ENCODE measurements around the gene LAD1.
A peak's percentile ranks its signal among the peaks of the same experiment; 100 is the strongest.

Gene LAD1

DNA sequence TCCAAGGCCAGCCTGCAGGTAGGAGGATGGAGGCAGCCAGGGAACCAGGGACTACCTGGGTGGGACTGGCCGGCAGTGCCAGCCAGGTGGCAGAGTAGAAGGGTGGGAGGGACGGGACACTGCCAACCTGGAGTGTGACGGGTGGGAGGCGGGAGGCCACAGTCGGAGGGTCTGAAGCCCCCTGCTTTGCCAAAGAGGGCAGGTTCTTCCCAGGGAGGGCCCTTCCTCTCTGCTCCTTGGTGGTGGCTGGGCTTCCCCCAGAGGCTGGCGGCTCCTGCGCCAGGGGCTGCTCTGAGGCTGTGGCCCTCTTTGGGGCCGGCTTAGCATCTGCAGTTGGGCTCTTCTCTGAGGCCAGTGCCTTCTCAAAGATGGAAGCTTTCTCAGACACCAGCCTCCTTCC lies 12.9 kb downstream of the LAD1 start:
- Histone ChIP-seq H2BK12ac (ENCODE audit: low read length) (no peak overlapping the region), H3K27ac (ENCODE audit: low read depth, low read length) (no peak overlapping the region), H3K79me2 (ENCODE audit: control insufficient read depth, insufficient read depth, low read length, poor library complexity) (no peaks in the 10 kb centered on the region), H3K79me1 (ENCODE audit: low read length) (no peaks in the 10 kb centered on the region), H3K9me3 (ENCODE audit: insufficient read depth, low read depth, low read length) (peaks cover under 1% of the 10 kb centered on the region), H3K4me3 (ENCODE audit: low read depth, low read length) (no peak overlapping the region), H3K36me3 (ENCODE audit: control insufficient read depth in 1 of 2, insufficient read depth in 2 of 2, low read length in 2 of 2) (peaks cover 0 to 14% of the 10 kb centered on the region in 2 experiments), H2BK5ac (ENCODE audit: low read depth, low read length, poor library complexity) (no peak overlapping the region), H3K23ac (ENCODE audit: low read length) (no peak overlapping the region), H3K9ac (ENCODE audit: low read length) (no peak overlapping the region), H3K4me2 (ENCODE audit: low read length) (no peak overlapping the region), H3K18ac (ENCODE audit: low read length) (no peak overlapping the region), H3K27me3 (ENCODE audit: insufficient read depth, low read length) (no peaks in the 10 kb centered on the region), H2AK5ac (ENCODE audit: low read length) (no peak overlapping the region), H2BK120ac (ENCODE audit: insufficient read depth, low read length, poor library complexity) (no peak overlapping the region), H3K4me1 (ENCODE audit: control insufficient read depth in 1 of 2, insufficient read depth in 2 of 2, low read length in 2 of 2) (peaks cover 2 to 7% of the 10 kb centered on the region in 2 experiments), H4K12ac (ENCODE audit: low read depth, low read length) (no peak overlapping the region), H3K14ac (ENCODE audit: low read length) (no peak overlapping the region), H4K91ac (ENCODE audit: low read depth, low read length) (no peak overlapping the region), H2AFZ (ENCODE audit: insufficient read depth, low read length, poor library complexity) (no peak overlapping the region), H4K8ac (ENCODE audit: low read depth, low read length) (no peak overlapping the region), H3K4ac (ENCODE audit: low read depth, low read length) (no peak overlapping the region)
- WGBS (ENCODE audit: extremely low coverage, insufficient coverage, insufficient read length): no CpG with 5 or more reads among the region's 8 CpGs
- DNase-seq: no peak

DNA sequence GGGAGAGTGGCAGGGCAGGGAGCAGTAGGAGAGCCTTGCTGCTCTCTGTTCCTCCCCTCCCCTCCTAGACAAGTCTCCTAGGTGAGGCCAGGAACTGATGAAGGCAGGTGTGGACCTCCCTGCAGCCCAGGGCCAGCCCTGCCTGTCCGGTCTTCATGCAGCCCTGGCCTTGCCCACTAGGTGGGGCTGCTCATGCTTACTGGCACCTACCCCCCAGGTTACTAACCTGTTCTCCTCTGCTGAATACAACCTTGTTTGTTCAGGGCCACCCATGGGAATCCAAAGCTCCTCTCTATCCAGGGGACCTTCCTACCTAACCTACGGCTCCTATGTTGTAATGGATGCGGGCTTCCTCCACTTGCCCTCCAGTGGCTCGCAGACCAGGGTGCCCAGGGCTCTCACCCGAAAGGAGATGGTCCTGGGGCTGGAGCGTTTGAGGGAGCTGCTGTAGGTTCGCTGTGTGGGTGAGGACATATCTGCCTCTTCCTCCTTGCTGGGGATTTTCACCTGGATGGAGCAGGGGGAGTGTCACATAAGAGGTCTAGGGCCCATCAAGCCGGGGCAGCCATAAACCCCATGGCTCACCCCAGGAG lies 13.7 kb downstream of the LAD1 start:
- H3K23ac ChIP-seq (ENCODE audit: low read length): no peak overlapping the region
- H2BK12ac ChIP-seq (ENCODE audit: low read length): no peak overlapping the region
- no peak overlapping the region for H3K4me2 ChIP-seq (ENCODE audit: low read length)
- no peak overlapping the region for H4K8ac ChIP-seq (ENCODE audit: low read depth, low read length)
- H2BK120ac ChIP-seq (ENCODE audit: insufficient read depth, low read length, poor library complexity): no peak overlapping the region
- peaks cover 0 to 14% of the 10 kb centered on the region in 2 experiments for H3K36me3 ChIP-seq (ENCODE audit: control insufficient read depth in 1 of 2, insufficient read depth in 2 of 2, low read length in 2 of 2)
- no peaks in the 10 kb centered on the region for H3K79me2 ChIP-seq (ENCODE audit: control insufficient read depth, insufficient read depth, low read length, poor library complexity)
- peaks cover 3 to 8% of the 10 kb centered on the region in 2 experiments for H3K4me1 ChIP-seq (ENCODE audit: control insufficient read depth in 1 of 2, insufficient read depth in 2 of 2, low read length in 2 of 2)
- no peak overlapping the region for H3K27ac ChIP-seq (ENCODE audit: low read depth, low read length)
- H2AFZ ChIP-seq (ENCODE audit: insufficient read depth, low read length, poor library complexity): no peak overlapping the region
- no peak overlapping the region for H2BK5ac ChIP-seq (ENCODE audit: low read depth, low read length, poor library complexity)
- H3K4me3 ChIP-seq (ENCODE audit: low read depth, low read length): no peak overlapping the region
- H4K12ac ChIP-seq (ENCODE audit: low read depth, low read length): no peak overlapping the region
- no peaks in the 10 kb centered on the region for H3K9me3 ChIP-seq (ENCODE audit: insufficient read depth, low read depth, low read length)
- H3K27me3 ChIP-seq (ENCODE audit: insufficient read depth, low read length): no peaks in the 10 kb centered on the region
- no peak overlapping the region for H2AK5ac ChIP-seq (ENCODE audit: low read length)
- H3K9ac ChIP-seq (ENCODE audit: low read length): no peak overlapping the region
- no CpG with 5 or more reads among the region's 8 CpGs for WGBS (ENCODE audit: extremely low coverage, insufficient coverage, insufficient read length)
- H3K79me1 ChIP-seq (ENCODE audit: low read length): no peaks in the 10 kb centered on the region
- H4K91ac ChIP-seq (ENCODE audit: low read depth, low read length): no peak overlapping the region
- H3K18ac ChIP-seq (ENCODE audit: low read length): no peak overlapping the region
- DNase-seq: peak; percentile 68 to 80
- no peak overlapping the region for H3K4ac ChIP-seq (ENCODE audit: low read depth, low read length)
- H3K14ac ChIP-seq (ENCODE audit: low read length): no peak overlapping the region

DNA sequence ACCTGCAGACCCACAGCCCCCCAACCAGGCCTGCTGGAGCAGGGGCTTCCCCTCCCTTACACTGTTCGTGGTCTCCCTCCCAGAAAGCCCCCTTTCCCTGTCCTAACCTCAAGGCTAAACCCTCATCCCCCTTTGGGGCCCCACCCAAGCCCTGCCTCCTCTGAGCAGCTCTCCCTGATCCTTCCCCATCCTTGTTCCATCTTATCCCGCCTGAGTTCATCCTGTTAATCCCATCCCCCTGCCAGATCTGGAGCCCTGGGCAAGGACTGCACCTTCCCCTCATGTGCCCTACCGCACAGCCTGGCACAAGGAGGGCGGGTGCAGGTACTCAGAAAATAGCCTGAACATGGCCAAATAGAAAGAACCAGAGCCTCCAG lies 14.7 kb downstream of the LAD1 start:
- H2BK5ac ChIP-seq (ENCODE audit: low read depth, low read length, poor library complexity): no peak overlapping the region
- no peaks in the 10 kb centered on the region for H3K79me2 ChIP-seq (ENCODE audit: control insufficient read depth, insufficient read depth, low read length, poor library complexity)
- H3K9me3 ChIP-seq (ENCODE audit: insufficient read depth, low read depth, low read length): no peaks in the 10 kb centered on the region
- no peak for DNase-seq
- H2AK5ac ChIP-seq (ENCODE audit: low read length): no peak overlapping the region
- no peak overlapping the region for H4K91ac ChIP-seq (ENCODE audit: low read depth, low read length)
- no peak overlapping the region for H4K12ac ChIP-seq (ENCODE audit: low read depth, low read length)
- no peak overlapping the region for H3K27ac ChIP-seq (ENCODE audit: low read depth, low read length)
- no peak overlapping the region for H3K23ac ChIP-seq (ENCODE audit: low read length)
- no peak overlapping the region for H4K8ac ChIP-seq (ENCODE audit: low read depth, low read length)
- H3K4me3 ChIP-seq (ENCODE audit: low read depth, low read length): no peak overlapping the region
- no peak overlapping the region for H3K4ac ChIP-seq (ENCODE audit: low read depth, low read length)
- no peak overlapping the region for H2AFZ ChIP-seq (ENCODE audit: insufficient read depth, low read length, poor library complexity)
- no CpG with 5 or more reads among the region's 4 CpGs for WGBS (ENCODE audit: extremely low coverage, insufficient coverage, insufficient read length)
- no peaks in the 10 kb centered on the region for H3K27me3 ChIP-seq (ENCODE audit: insufficient read depth, low read length)
- no peaks in the 10 kb centered on the region for H3K79me1 ChIP-seq (ENCODE audit: low read length)
- peaks cover 3 to 8% of the 10 kb centered on the region in 2 experiments for H3K4me1 ChIP-seq (ENCODE audit: control insufficient read depth in 1 of 2, insufficient read depth in 2 of 2, low read length in 2 of 2)
- no peak overlapping the region for H3K18ac ChIP-seq (ENCODE audit: low read length)
- H3K9ac ChIP-seq (ENCODE audit: low read length): no peak overlapping the region
- no peak overlapping the region for H2BK12ac ChIP-seq (ENCODE audit: low read length)
- no peak overlapping the region for H3K4me2 ChIP-seq (ENCODE audit: low read length)
- no peak overlapping the region for H2BK120ac ChIP-seq (ENCODE audit: insufficient read depth, low read length, poor library complexity)
- H3K14ac ChIP-seq (ENCODE audit: low read length): no peak overlapping the region
- H3K36me3 ChIP-seq (ENCODE audit: control insufficient read depth in 1 of 2, insufficient read depth in 2 of 2, low read length in 2 of 2): peaks cover 0 to 14% of the 10 kb centered on the region in 2 experiments

DNA sequence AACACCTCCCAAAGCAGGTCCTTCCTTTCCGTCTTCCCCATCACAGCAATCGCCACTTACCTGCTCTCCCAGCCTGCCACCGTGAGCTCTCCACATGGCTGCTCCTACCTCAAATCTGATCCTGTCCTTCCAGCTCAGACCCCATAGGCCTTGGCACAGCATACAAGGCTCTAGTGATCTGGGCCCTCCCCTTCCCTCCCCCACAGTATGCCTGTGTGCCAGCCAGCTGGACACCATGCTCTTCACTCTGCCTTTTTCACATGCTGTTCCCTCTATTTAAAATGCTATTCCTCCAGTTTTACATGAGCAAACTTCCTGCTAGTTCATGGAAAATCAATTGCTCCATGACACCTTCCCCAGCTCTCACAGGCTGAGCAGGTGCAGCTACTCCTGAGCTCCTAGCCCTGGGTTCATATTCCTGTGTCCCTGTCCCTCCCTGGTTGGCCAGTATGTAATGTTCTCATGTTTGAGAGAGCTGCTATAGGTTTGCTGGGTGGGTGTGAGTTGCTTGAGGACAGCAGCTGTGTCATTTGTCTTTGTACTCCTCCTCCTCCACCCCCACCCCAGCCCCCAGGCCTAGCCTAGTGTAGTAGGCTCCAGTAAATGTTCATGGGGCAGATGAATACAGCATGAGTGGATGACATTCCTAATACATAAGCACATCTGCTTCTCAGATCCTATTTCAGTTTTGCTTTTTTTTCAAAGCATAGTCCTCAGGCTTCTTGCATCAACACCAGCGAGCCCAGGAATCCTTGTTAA lies 15.3 kb downstream of the LAD1 start:
- no peak overlapping the region for H3K14ac ChIP-seq (ENCODE audit: low read length)
- no peaks in the 10 kb centered on the region for H3K27me3 ChIP-seq (ENCODE audit: insufficient read depth, low read length)
- no peak overlapping the region for H3K9ac ChIP-seq (ENCODE audit: low read length)
- DNase-seq: peak; percentile 48 to 66
- peaks cover 3 to 8% of the 10 kb centered on the region in 2 experiments for H3K4me1 ChIP-seq (ENCODE audit: control insufficient read depth in 1 of 2, insufficient read depth in 2 of 2, low read length in 2 of 2)
- H4K8ac ChIP-seq (ENCODE audit: low read depth, low read length): no peak overlapping the region
- no peak overlapping the region for H4K12ac ChIP-seq (ENCODE audit: low read depth, low read length)
- H2BK120ac ChIP-seq (ENCODE audit: insufficient read depth, low read length, poor library complexity): no peak overlapping the region
- H3K79me1 ChIP-seq (ENCODE audit: low read length): no peaks in the 10 kb centered on the region
- no peak overlapping the region for H3K4me2 ChIP-seq (ENCODE audit: low read length)
- H3K18ac ChIP-seq (ENCODE audit: low read length): no peak overlapping the region
- H2AK5ac ChIP-seq (ENCODE audit: low read length): no peak overlapping the region
- no peak overlapping the region for H2AFZ ChIP-seq (ENCODE audit: insufficient read depth, low read length, poor library complexity)
- no peak overlapping the region for H2BK5ac ChIP-seq (ENCODE audit: low read depth, low read length, poor library complexity)
- no peak overlapping the region for H3K4me3 ChIP-seq (ENCODE audit: low read depth, low read length)
- no peak overlapping the region for H3K23ac ChIP-seq (ENCODE audit: low read length)
- H2BK12ac ChIP-seq (ENCODE audit: low read length): no peak overlapping the region
- no peak overlapping the region for H3K27ac ChIP-seq (ENCODE audit: low read depth, low read length)
- no peak overlapping the region for H4K91ac ChIP-seq (ENCODE audit: low read depth, low read length)
- no peak overlapping the region for H3K4ac ChIP-seq (ENCODE audit: low read depth, low read length)
- no peaks in the 10 kb centered on the region for H3K79me2 ChIP-seq (ENCODE audit: control insufficient read depth, insufficient read depth, low read length, poor library complexity)
- H3K9me3 ChIP-seq (ENCODE audit: insufficient read depth, low read depth, low read length): no peaks in the 10 kb centered on the region
- peaks cover 0 to 13% of the 10 kb centered on the region in 2 experiments for H3K36me3 ChIP-seq (ENCODE audit: control insufficient read depth in 1 of 2, insufficient read depth in 2 of 2, low read length in 2 of 2)
- WGBS (ENCODE audit: extremely low coverage, insufficient coverage, insufficient read length): no CpG with 5 or more reads among the region's 4 CpGs

Measured in trophoblast cell (in vitro differentiated cells and primary cell).